Fibroblast of skin of right biceps (primary cell): ENCODE data around the gene FAM174C.
"Not testable (repeated sequence)": the region's sequence is repeated elsewhere in the genome, so short reads cannot be mapped to it uniquely, and the experiment has no call there.

Source experiments
- DNase-seq: peaks from one replicate; pipeline ENCODE4 v3.0.0-alpha.2; 2013

Gene FAM174C

DNA sequence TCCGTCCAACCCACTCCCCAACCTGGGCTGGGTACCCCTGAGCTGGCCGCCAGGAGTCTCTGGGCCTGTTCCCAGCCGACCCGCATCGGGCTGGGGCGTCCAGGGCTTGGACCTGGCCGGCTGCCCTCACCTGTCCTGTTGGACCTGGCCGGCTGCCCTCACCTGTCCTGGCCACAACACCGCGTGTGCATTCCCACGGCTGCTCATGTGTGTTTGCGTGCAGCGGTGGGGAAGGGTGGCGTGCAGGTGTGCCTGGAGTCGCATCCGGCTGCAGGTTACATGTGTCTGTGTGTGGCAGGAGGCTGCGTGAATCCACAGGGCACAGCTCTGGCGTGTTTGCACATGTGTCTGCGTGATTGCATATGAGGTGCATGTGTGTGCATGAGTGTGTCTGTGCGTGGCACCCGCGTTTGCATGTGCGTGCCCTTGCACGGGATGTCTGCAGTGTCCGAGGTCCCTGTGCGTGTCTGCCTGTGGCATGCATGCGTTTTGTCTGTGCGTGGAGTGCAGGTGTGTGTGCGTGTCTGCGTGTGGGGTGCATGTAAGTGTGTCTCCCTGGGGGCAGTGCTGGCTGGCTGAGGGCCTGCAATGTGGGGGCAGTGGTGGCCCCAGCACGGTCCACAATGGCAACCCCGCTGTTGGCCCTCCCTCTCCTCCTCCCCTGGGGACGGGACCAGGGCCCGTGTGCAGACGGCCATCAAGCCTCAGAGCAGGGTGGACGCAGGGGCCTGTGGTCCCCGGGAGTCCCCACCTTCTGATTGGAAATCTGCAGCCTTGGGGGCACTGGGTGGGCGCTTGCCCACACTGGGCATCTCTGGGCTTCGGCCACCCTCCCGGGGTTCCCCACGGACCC is 13.7 kb downstream of the FAM174C start:
- DNase-seq: no peak

DNA sequence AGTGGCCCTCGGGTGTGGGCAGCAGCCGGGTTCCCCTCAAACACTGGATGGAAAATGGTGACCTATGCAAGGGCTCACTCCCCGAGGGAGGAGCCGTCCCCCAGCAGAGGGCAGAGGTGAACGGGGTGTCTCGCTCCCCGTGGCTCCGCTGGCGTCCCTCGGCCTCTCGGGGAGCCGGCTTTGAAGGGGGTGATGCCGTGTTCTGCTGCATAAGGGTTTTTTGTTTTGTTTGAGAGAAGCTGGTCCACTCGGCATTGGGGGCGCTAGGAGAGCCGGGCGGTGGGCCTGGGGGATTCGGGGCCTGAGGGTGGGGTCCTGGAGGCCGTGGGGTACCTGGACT is 14.3 kb downstream of the FAM174C start:
- no peak for DNase-seq

- DNase-seq: no peak
Observed at GRCh38 chr19:1290196-1290702, 14.9 kb downstream of the FAM174C start.

DNA sequence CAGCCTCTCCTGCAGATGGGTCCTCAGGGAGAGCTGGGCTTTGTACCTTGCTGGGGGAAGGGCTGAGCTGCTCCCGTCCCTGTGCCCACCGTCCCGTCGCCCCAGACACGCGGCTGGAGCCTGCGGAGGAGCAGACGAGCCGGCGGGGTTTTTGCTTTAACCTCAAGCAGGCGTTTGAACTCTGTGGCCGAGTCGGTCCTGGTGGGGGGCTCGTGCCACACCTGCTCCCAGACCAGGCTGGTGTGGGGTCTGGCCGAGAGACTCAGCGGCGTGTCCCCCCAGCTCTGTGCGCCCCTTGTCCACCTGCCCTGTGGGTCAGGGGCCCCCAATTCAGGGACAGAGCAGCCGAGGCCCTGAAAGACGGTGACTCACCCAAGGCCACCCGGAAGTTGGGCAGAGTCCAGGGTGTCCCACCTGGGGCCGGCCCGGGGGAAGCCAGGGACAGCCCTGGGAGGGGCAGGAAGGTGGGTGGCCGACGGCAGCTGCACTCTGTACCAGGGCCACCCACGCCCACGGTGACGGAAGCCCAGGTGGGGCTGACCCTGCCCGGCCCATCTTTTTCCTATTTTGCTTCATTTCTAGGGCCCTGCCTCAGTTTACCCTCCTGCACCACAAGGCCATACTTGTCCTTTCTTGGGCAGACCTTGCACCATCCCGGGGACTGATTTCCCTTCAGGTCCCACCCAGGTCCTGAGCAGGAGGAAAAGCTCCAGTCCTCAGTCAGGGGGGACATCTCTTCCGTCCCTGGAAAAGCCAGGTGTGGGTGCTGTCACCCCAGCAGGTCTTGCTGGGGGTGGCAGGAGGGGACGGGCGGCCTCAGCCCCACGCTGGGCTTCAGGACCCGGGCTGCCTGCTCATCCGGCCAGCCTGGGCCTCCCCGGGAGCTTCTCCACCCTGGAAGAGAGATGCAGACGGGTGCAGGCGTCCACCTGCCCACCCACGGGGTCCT is 15.6 kb downstream of the FAM174C start:
- DNase-seq: no peak

DNA sequence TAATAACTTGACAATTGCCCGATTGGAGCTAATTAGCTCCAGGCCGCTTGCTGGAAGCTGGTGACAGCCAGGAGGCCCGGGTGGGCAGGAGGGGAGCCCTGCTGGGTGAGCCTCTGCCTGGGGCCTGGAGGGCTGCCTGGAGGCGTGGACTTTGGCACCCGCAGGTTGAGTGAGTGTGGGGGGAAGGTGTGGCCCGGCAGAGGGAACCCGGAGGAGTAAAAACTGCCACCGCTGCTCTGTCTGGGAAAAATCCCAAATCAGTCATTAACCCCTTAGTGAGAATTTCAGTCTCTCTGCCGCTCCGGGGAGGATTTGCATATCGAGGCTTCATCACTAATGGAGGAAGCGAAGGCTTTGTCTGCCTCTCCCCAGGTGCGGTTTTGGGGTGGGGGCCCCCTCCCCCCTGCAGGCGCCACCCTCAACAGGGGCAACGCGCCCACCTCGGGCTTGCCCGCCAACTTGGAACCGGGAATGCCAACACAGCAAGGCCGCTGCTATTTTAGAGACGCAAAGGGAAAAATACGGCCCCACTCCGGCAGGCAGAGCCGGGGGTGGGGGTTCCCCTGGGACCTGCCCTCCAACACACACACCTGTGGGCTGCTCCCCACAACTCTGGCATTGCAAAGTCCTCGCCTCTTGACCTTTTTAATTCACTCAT is 16.6 kb downstream of the FAM174C start:
- no peak for DNase-seq

DNA sequence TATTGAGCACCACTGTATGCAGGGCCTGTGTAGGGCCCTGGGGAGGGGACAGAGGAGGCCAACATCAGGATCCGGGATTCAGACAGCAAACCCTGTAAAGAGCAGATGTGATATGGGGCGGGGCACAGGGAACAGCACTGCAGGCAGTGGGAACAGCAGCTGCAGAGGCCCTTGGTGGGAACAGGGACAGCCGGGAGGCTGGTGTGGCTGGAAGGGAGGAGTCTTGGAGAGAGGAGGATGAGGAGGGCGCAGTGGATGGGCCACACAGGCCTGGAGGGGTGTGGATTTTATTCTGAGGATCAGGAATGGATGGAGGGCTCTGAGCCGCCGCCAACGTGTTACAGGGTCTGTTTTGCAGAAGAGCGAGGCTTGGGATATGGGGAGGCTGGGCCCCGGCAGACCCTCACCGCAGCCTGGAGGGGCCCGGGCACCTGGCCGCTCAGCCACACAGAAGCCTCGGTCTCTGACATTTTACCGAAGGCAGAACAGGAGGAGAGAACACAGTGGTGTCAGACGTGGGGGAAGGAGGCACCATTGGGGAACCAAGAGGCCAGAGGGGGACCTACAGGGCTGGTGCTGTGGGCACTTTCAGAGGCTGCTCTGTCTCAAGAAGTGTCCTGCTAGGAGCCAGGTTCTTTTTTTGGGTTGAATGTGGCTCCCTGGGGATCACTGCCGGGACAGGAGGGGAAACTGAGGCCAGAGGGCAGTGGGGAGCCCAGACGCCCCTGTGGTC is 17.3 kb downstream of the FAM174C start:
- no peak for DNase-seq

DNA sequence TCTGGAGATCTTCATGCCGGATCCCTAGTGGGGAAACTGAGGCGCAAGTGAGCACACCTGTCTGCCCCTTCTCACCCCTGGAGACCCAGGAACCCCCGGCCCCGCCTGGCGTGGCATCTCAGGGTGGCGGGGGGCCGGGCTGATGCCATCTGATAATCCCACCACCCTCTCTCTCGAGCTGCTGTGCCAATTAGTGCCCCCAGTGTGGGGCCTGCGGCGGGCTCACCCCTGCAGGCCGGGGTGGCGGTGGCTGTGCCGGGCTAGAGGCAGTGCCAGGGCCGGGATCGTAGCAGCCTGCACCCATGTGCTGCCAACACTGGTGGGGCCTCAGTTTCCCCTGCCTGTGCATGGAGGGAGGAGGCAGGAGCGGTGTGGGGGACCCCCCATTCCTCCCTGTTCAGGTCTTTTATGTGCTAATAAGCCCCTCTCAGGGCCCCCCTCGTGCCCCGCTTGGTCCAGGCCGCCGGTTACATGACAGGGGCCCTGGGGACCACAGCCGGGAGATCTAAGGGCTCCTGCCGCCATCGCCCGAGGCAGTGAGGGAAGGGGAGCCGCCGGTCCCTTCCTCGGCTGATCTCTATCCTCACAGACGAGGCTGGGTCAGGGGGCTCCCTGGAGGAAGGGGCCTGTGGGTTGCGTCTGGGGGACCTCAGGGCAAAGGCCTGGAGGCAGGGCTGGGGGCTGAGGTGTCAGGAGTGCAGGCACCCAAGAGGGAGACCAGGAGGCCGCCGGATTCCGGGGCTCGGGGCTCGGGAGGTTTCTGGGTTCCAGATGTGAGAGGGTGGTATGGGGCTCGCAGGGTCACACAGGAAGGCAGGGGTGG is 18.7 kb downstream of the FAM174C start:
- no peak for DNase-seq

- DNase-seq: no peak
Observed at GRCh38 chr19:1294688-1295087, 19.4 kb downstream of the FAM174C start.

DNA sequence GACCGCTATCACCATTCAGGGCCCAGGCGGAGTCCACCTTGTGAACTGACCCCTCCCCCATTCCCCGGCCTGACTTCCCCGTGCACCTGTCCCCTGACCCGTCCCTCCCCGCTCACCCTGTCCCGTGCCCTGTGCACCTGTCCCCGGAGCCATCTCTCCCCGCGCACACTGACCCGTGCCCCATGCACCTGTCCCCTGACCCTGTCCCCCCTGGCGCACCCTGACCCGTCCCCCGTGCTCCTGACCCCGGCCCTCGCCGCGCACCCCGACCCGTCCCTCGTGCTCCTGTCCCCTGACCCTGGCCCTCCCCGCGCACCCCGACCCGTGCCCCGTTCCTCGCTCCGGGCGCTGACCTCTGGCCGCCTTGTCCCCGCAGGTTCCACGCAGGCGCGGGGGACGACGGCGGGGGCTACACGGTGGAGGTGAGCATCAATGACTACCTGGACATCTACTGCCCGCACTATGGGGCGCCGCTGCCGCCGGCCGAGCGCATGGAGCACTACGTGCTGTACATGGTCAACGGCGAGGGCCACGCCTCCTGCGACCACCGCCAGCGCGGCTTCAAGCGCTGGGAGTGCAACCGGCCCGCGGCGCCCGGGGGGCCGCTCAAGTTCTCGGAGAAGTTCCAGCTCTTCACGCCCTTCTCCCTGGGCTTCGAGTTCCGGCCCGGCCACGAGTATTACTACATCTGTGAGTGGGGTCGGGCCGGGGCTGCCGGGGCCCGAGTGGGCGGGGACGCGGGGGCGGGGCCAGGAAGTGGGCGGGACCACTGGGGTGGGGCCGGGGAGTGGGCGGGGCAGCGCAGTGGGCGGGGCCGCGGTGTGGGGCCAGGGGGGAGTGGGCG is 20.1 kb downstream of the FAM174C start:
- DNase-seq: no peak

DNA sequence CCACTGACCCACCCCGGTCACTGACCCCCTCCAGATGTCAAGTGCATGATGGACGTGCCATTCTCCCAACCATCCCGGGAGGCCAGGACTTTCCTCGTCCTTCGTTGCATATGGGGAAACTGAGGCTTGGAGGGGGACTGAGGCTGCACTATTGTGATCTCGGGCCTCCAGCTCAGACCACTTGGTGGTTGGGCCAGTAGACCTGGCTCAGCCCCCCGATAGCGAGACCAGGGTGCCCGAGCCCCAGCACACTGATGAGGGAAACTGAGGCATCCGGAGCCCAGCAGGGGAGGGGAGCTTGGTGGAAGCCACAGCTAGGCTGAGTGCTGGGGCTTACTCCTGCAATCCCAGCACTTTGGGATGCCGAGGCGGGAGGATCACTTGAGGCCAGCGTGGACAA is 20.7 kb downstream of the FAM174C start:
- no peak for DNase-seq

- DNase-seq: no peak
Observed at GRCh38 chr19:1296575-1297271, 21.4 kb downstream of the FAM174C start.

DNA sequence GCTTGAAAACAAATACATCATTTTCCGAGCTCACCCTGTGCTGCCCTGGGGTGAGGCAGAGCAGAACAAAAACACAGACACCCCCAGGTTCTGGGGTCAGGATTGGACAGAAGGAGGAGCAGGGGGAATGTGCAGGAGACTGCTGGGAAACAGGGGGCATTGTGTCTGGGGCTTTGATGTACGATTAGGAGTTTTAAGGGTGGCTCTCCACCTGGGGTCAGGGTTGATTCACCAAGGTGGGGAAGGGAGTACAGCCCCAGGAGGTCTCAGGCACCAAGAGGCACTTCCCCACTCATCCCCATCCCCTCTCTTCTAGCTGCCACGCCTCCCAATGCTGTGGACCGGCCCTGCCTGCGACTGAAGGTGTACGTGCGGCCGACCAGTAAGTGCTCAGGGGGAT is 22.9 kb downstream of the FAM174C start:
- no peak for DNase-seq

GRCh38 chr19:1299801-1300200 is 24.5 kb downstream of the FAM174C start:
- no peak for DNase-seq

DNA sequence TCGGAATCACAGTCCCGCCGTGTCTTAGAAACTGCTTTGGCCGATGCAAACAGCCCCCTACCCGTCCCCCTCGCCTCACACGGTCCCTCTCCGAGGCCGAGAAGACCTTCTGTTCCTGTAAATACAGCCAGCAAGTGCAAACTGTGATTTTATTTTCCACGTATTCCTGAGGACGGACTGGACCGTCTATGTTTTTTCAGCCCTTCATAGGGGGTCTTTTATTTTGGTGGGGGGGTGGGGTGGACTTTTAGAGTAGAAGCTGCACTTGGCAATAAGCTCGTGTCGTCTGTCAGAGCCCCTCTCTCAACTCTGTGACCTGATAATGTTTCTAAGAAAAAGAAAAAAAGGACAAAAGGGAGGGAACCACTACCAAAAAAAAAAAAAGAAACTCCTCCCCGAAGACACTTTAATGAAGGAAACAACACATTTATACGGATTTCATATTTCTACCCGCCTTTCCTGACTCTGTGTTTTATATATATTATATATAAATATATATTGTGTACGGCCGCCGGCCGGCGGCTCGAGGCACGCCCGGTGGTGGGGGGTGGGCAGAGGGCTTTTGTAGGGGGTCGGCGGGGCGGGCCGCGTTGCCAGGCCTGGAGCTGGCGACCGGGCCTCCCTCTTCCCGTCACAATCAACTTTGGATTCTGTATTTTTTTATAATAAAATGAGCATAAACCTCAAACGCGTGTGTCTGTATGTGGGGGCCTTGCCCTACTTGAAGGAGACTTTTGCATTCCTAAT is 25.6 kb downstream of the FAM174C start:
- DNase-seq: no peak

DNA sequence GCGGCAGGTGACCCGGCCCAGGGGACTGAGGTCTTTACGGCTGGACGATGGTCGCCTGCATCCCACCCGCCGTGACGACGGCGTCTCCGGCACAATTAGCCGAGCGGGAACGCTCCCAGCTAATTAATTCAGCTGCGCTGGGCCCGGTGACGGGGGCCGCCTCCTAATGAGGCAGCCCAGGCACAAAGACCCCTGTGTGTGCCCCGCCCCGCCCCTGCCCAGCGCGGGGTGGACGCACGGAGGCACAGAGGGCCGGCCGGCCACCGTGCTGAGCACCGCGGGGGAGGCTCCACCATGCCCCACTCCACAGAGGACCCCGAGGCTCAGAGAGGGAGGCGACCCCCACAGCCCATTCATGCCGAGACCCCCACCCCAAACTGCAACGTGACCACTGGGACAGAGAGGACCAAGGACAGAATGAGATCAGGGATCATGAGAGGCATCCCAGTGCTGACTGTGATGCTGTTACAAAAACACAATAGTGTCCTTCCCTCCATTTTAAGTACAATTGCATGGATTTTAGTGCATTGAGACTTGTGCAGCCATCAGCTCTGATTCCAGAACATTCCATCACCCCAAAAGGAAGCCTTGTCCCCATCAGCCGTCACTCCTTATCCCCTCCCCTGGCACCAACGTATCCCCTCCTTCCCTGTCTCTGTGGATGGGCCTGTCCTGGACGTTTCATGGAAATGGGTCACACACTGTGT is 27.4 kb downstream of the FAM174C start:
- DNase-seq: no peak

- no peak for DNase-seq
Observed at GRCh38 chr19:1304197-1304924, 29.0 kb downstream of the FAM174C start.

GRCh38 chr19:1305354-1305753 is 30.0 kb downstream of the FAM174C start:
- not testable (repeated sequence) for DNase-seq

GRCh38 chr19:1307320-1307719 is 32.0 kb downstream of the FAM174C start:
- DNase-seq: no peak
